Uterus (tissue), 4 donors: ENCODE data around the gene TGDS. TPM values are rescaled to one million over a fixed set of nuclear protein-coding genes. Genes with fewer than 3 reads are reported as not detected.

ENCODE experiments used
- DNase-seq, 2 donors: peaks; one replicate each; pipeline ENCODE4 v3.0.0-alpha.2; 2019 to 2020
- H3K27ac ChIP-seq, 2 donors: fragments of 200-600 bp; sonication (generic); 1 replicate in 1 of 2; 2 replicates in 1 of 2; pipeline ENCODE4 v1.5.1; 2016 to 2018
- H3K27me3 ChIP-seq, 2 donors: fragments of 200-600 bp; sonication (generic); one replicate each; pipeline ENCODE4 v1.5.1; 2018 to 2019; ENCODE audit warnings: control low read depth in 1 of 2
- H3K36me3 ChIP-seq, 2 donors: fragments of 200-600 bp; sonication (generic); one replicate each; pipeline ENCODE4 v1.5.1; 2019; ENCODE audit warnings: control low read depth in 1 of 2
- H3K4me1 ChIP-seq, 2 donors: fragments of 200-600 bp; sonication (generic); one replicate each; pipeline ENCODE4 v1.5.1; 2018 to 2019; ENCODE audit warnings: control low read depth in 1 of 2
- H3K4me3 ChIP-seq, 2 donors: fragments of 200-600 bp; sonication (generic); 1 replicate in 1 of 2; 2 replicates in 1 of 2; pipeline ENCODE4 v1.5.1; 2018 to 2019; ENCODE audit warnings: mild to moderate bottlenecking in 1 of 2
- H3K9me3 ChIP-seq, 2 donors: fragments of 200-600 bp; sonication (generic); one replicate each; pipeline ENCODE4 v1.5.1; 2019; ENCODE audit warnings: control low read depth in 1 of 2
- CTCF ChIP-seq, 4 experiments: fragments of 200-600 bp in 2 of 4; fragments of 450-650 bp in 2 of 4; sonication (generic) in 2 of 4; IDR thresholded peaks; one replicate each; pipeline ENCODE4 v1.5.1; 2016 to 2019; ENCODE audit warnings: antibody characterized with exemption in 4 of 4, mild to moderate bottlenecking in 2 of 4, moderate library complexity in 1 of 4
- POLR2A ChIP-seq, 2 donors: fragments of 450-650 bp; IDR thresholded peaks; one replicate each; pipeline ENCODE4 v1.6.1; 2016; ENCODE audit warnings: antibody characterized with exemption in 2 of 2, mild to moderate bottlenecking in 1 of 2, moderate library complexity in 1 of 2
- intact Hi-C: fragments of 100-400 bp; cut with DNase I; formaldehyde crosslinking; loops from one replicate; pipeline ENCODE4 v1.15.1; 2023; ENCODE audit warnings: low total_unique reads
- total RNA-seq, 4 donors: library from RNA; depleted of rRNA in 3 of 4; stranded (reverse); fragments of >200 nt in 3 of 4; gene quantifications; one replicate each; pipeline versions ENCODE4 v1.1.0 to v1.2.4, GENCODE V29; 2014 to 2023
- donor health status: DM: yes; HTN: yes; CAD: no.

The TGDS gene
- total RNA-seq, 4 donors from 2014 or later: 10.2 to 29.7 (median 14.7) TPM

DNA sequence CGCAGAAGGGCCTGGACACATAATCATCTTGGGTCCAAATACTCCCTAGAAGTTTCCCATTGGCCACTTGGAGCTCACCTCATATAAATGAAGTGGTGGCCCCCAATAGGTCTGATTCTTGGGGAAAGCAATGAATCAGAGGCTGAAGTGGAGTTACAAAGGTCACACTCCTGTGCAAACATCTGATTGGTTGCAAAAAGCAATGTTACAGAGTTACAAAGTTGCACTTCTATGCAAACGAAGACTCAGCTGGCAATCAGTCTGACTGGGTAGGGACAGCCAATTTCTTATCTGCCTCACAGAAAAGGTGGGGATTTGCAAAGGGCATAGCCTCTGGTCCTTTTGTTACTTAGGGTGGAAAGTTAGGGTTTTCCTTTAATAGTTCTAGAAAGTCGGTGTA, 3.9 kb upstream of the TGDS start:
- no peak for DNase-seq
- Histone ChIP-seq H3K27me3 (no peaks in the 10 kb centered on the region), H3K27ac (no peak overlapping the region), H3K36me3 (no peaks in the 10 kb centered on the region), H3K4me3 (no peak overlapping the region), H3K4me1 (peaks cover 0 to 3% of the 10 kb centered on the region in 2 donors), H3K9me3 (no peaks in the 10 kb centered on the region)
- intact Hi-C loops: loop anchor here (10.0 kb wide), 1 partner anchor 45 kb away; no protein-coding TSS in a partner anchor
- no peak for TF ChIP-seq POLR2A (IDR thresholded peaks at IDR 0.05)
- no peak for TF ChIP-seq CTCF (IDR thresholded peaks at IDR 0.05)

DNA sequence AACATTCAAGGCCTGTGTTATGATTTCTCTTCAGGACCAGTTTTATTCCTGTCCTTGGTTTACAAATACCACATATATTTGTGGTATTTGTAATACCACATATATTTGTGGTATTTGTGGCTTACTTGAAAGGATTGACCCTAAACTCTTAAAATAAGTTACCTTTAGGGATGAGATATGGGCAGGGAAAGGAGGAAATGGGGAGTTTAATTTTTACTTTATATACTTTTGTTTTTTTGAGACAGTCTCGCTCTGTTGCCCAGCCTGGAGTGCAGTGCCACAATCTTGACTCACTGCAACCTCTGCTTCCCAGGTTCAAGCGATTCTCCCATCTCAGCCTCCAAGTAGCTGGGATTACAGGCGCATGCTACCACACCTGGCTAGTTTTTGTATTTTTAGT, 2.3 kb upstream of the TGDS start:
- TF ChIP-seq POLR2A (IDR thresholded peaks at IDR 0.05) (no peak), CTCF (IDR thresholded peaks at IDR 0.05) (no peak)
- peaks cover 0 to 3% of the 10 kb centered on the region in 2 donors for H3K4me1 ChIP-seq
- intact Hi-C loops: no loop called here
- no peaks in the 10 kb centered on the region for H3K36me3 ChIP-seq
- H3K27me3 ChIP-seq: no peaks in the 10 kb centered on the region
- no peak overlapping the region for H3K27ac ChIP-seq
- H3K9me3 ChIP-seq: no peaks in the 10 kb centered on the region
- no peak overlapping the region for H3K4me3 ChIP-seq
- no peak for DNase-seq

DNA sequence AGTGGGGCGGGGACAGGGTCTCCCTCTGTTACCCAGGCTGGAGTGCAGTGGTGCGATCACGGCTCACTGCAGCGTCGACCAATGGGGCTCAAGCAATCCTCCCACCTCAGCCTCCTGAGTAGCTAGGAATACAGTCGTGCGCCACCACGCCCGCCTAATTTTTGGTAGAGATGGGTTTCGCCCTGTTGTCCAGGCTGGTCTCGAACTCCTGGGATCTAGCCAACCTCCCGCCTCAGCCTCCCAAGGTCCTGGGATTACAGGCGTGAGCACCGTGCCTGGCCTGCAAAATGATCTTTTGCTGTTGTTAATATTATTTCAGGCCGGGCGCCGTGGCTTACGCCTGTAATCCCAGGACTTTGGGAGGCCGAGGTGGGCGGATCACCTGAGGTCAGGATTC, 621 bp upstream of the TGDS start:
- Histone ChIP-seq H3K36me3 (no peaks in the 10 kb centered on the region), H3K9me3 (no peaks in the 10 kb centered on the region), H3K27me3 (no peaks in the 10 kb centered on the region), H3K27ac (peak overlapping the region; percentile 74 to 82), H3K4me1 (peaks cover 0 to 3% of the 10 kb centered on the region in 2 donors), H3K4me3 (peak overlapping the region; percentile 79 to 89)
- intact Hi-C loops: no loop called here
- peak; percentile 18 to 24 for DNase-seq
- TF ChIP-seq POLR2A (IDR thresholded peaks at IDR 0.05) (no peak), CTCF (IDR thresholded peaks at IDR 0.05) (no peak)

DNA sequence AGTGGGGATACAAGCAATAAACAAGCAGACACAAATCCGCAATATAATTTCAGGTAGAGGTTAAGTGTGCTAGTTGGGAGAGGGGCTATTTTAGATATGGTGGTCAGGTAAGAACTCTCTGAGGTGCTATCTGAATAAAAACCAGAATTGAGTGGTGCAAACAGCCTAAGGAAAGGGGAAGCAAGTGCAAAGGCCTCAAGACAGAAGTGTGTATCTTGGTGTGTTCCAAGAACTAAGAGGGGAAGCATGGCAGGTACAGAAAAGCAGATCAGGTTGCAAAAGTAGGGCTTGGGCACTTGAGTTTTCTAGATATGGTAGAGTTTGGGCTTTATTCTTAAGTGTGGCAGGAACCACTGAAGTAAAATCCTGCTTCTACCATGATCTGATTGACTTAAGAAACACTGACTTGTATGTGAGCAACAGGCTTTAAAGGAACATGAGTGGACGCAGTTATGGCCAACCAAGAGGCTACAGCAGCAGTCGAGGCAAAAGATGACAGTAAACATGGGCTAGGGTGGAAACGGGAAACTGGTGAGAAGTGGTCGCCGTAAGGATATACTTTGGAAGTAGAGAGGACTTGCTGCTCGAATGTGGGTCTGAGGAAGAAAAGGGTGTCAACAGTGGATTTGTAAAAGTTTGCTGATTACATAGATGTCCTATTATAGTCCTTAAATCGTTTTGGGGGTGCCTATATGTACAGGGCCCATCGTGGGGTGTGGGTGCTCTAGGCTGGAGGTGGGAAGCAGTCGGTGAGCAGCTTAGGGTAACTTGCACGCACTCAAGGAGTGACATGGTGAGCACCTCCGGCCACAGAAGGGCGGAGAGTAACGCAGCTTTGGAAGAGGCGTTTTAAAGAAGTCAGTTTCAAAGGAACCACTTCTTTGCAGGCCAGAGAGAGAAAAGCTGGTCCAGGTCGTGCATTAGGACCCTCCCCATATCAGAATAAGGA, 677 bp downstream of the TGDS start:
- H3K27me3 ChIP-seq: no peaks in the 10 kb centered on the region
- H3K36me3 ChIP-seq: no peaks in the 10 kb centered on the region
- no peaks in the 10 kb centered on the region for H3K9me3 ChIP-seq
- intact Hi-C loops: no loop called here
- TF ChIP-seq POLR2A (IDR thresholded peaks at IDR 0.05): no peak
- no peak for TF ChIP-seq CTCF (IDR thresholded peaks at IDR 0.05)
- no peak for DNase-seq
- peaks cover 0 to 3% of the 10 kb centered on the region in 2 donors for H3K4me1 ChIP-seq
- peak overlapping the region; percentile 79 to 89 for H3K4me3 ChIP-seq
- peak overlapping the region; percentile 74 to 82 for H3K27ac ChIP-seq

DNA sequence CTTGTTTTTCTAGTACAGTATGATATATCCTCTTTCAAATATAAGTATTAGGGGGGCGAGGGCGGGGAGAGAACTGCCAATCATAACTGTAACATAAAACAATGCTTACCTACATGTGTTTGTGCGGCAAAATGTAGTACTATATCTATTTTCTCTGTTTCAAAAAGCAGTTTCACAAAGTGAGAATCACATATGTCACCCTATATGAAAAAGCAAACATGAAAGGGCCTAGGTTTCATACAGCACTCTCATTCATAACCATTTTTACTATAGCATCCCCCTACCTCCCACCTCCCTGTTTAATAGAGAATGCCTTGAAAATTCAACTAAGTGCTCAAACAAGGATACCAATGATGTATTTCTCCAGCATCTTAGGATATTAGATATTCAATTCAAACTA, 5.2 kb downstream of the TGDS start:
- intact Hi-C loops: no loop called here
- Histone ChIP-seq H3K9me3 (no peaks in the 10 kb centered on the region), H3K27me3 (no peaks in the 10 kb centered on the region), H3K36me3 (no peaks in the 10 kb centered on the region), H3K27ac (no peak overlapping the region), H3K4me3 (no peak overlapping the region), H3K4me1 (peaks cover 0 to 3% of the 10 kb centered on the region in 2 donors)
- DNase-seq: no peak
- TF ChIP-seq CTCF (IDR thresholded peaks at IDR 0.05): no peak
- TF ChIP-seq POLR2A (IDR thresholded peaks at IDR 0.05): no peak
